SK-N-SH (cell line): ENCODE data around the gene IQSEC2. TPM values are rescaled to one million over a fixed set of nuclear protein-coding genes. Genes with fewer than 3 reads are reported as not detected.

Source experiments
- CTCF ChIA-PET: fragments of 300-600, 350-600 bp; formaldehyde crosslinking; extraction: SDS; loops from one replicate; lab custom pipeline; 2021; lab: Yijun Ruan, JAX
- POLR2A ChIA-PET: fragments of 350-600 bp; sonication (Branson Sonifier 250); formaldehyde crosslinking; extraction: SDS; loops from one replicate; lab custom pipeline; 2020; ENCODE audit warnings: antibody characterized with exemption, inconsistent platforms; lab: Yijun Ruan, JAX
- DNase-seq: peaks from one replicate; pipeline ENCODE4 v3.0.0; 2012
- H2AFZ ChIP-seq: fragments of 200-600 bp; sonication (generic); 2 replicates; pipeline ENCODE4 v1.8.1; 2016; ENCODE audit warnings: antibody characterized with exemption, mild to moderate bottlenecking, low read depth
- H3F3A ChIP-seq: fragments of 200-600 bp; sonication (generic); replicated peaks from 2 replicates; pipeline ENCODE3; 2016; ENCODE audit warnings: antibody characterized with exemption, mild to moderate bottlenecking; ENCODE audit not compliant: insufficient read depth
- H3K27ac ChIP-seq, 2 experiments: fragments of 200-500 bp in 1 of 2; fragments of 200-600 bp in 1 of 2; sonication (Bioruptor generic) in 1 of 2; sonication (generic), shearing (Covaris generic) in 1 of 2; 2 replicates each; pipeline versions ENCODE4 v1.5.1 to v1.6.1; 2014 to 2016; ENCODE audit warnings: low read depth in 2 of 2, inconsistent platforms in 1 of 2, low read length in 1 of 2, mild to moderate bottlenecking in 1 of 2, mixed read lengths in 1 of 2
- H3K27me3 ChIP-seq: fragments of 200-600 bp; sonication (generic), shearing (Covaris generic); 2 replicates; pipeline ENCODE4 v1.6.1; 2016; ENCODE audit warnings: mixed run types; ENCODE audit not compliant: insufficient read depth
- H3K36me3 ChIP-seq, 2 experiments: fragments of 200-500 bp in 1 of 2; fragments of 200-600 bp in 1 of 2; sonication (Bioruptor generic) in 1 of 2; sonication (generic) in 1 of 2; replicated peaks in 1 of 2; 2 replicates each; pipeline versions ENCODE3 to v1.5.1; 2014 to 2016; ENCODE audit warnings: low read length in 1 of 2, mild to moderate bottlenecking in 1 of 2; ENCODE audit not compliant: insufficient read depth in 2 of 2, control insufficient read depth in 1 of 2
- H3K4me1 ChIP-seq, 2 experiments: fragments of 200-500 bp in 1 of 2; fragments of 200-600 bp in 1 of 2; sonication (Bioruptor generic) in 1 of 2; sonication (generic), shearing (Covaris generic) in 1 of 2; 2 replicates each; pipeline versions ENCODE4 v1.5.1 to v1.6.1; 2014 to 2016; ENCODE audit warnings: low read depth in 1 of 2, low read length in 1 of 2, mixed run types in 1 of 2; ENCODE audit not compliant: insufficient read depth in 2 of 2, control insufficient read depth in 1 of 2
- H3K4me2 ChIP-seq: fragments of 200-600 bp; sonication (generic), shearing (Covaris generic); 2 replicates; pipeline ENCODE4 v1.6.1; 2017; ENCODE audit warnings: mixed run types
- H3K4me3 ChIP-seq, 2 experiments: fragments of 200-500 bp in 1 of 2; fragments of 200-600 bp in 1 of 2; sonication (Bioruptor generic) in 1 of 2; sonication (generic), shearing (Covaris generic) in 1 of 2; 2 replicates each; pipeline versions ENCODE4 v1.5.1 to v1.8.1; 2014 to 2016; ENCODE audit warnings: low read depth in 2 of 2, inconsistent platforms in 1 of 2, low read length in 1 of 2, mild to moderate bottlenecking in 1 of 2, mixed read lengths in 1 of 2, moderate library complexity in 1 of 2
- H3K79me2 ChIP-seq: fragments of 200-600 bp; sonication (generic); 2 replicates; pipeline ENCODE4 v1.8.1; 2017; ENCODE audit warnings: mild to moderate bottlenecking; ENCODE audit not compliant: insufficient read depth
- H3K9ac ChIP-seq: fragments of 200-600 bp; sonication (generic); 2 replicates; pipeline ENCODE4 v1.6.1; 2017; ENCODE audit warnings: mixed run types
- H3K9me2 ChIP-seq: fragments of 200-600 bp; sonication (generic); 2 replicates; pipeline ENCODE4 v1.6.1; 2017; ENCODE audit warnings: mixed run types
- H3K9me3 ChIP-seq: fragments of 200-600 bp; sonication (generic); 2 replicates; pipeline ENCODE4 v1.6.1; 2017; ENCODE audit warnings: mixed run types, mild to moderate bottlenecking, moderate library complexity
- H4K20me1 ChIP-seq: fragments of 200-600 bp; sonication (generic); 2 replicates; pipeline ENCODE4 v1.6.1; 2017; ENCODE audit warnings: mild to moderate bottlenecking, mixed run types; ENCODE audit not compliant: insufficient read depth
- EP300 ChIP-seq, 2 experiments: IDR thresholded peaks; 2 replicates each; pipeline versions ENCODE4 v1.4.0 to v1.6.1; 2012; ENCODE audit warnings: borderline replicate concordance in 1 of 2, low read depth in 1 of 2, low read length in 1 of 2
- EZH2phosphoT487 ChIP-seq: fragments of 200-600 bp; sonication (generic); IDR thresholded peaks from 2 replicates; pipeline ENCODE4 v1.6.1; 2017; ENCODE audit warnings: low read depth, mixed run types, mild to moderate bottlenecking, antibody characterized with exemption, moderate library complexity, borderline replicate concordance
- FOSL2 ChIP-seq: IDR thresholded peaks from 2 replicates; pipeline ENCODE4 v1.4.0; 2012; ENCODE audit warnings: low read depth, mild to moderate bottlenecking, moderate library complexity, borderline replicate concordance
- FOXJ3 ChIP-seq: sonication (generic); formaldehyde crosslinking; IDR thresholded peaks from 2 replicates; pipeline ENCODE4 v1.5.1; 2020; ENCODE audit warnings: mild to moderate bottlenecking, missing genetic modification reagents
- GABPA ChIP-seq: IDR thresholded peaks from 2 replicates; pipeline ENCODE4 v1.4.0; 2012; ENCODE audit warnings: low read depth, mild to moderate bottlenecking
- GATA2 ChIP-seq: sonication (generic); formaldehyde crosslinking; IDR thresholded peaks from 2 replicates; pipeline ENCODE4 v1.5.0; 2020; ENCODE audit warnings: mild to moderate bottlenecking, missing genetic modification reagents
- MAX ChIP-seq: IDR thresholded peaks from 2 replicates; pipeline ENCODE4 v1.4.0; 2012; ENCODE audit warnings: low read depth
- MXI1 ChIP-seq: IDR thresholded peaks from 2 replicates; pipeline ENCODE4 v1.6.1; 2012; ENCODE audit warnings: mild to moderate bottlenecking, low read depth, low read length, improper control_type of control experiment
- NFIC ChIP-seq: IDR thresholded peaks from 2 replicates; pipeline ENCODE4 v1.4.0; 2012; ENCODE audit warnings: borderline replicate concordance
- RAD21 ChIP-seq: IDR thresholded peaks from 2 replicates; pipeline ENCODE4 v1.6.1; 2012; ENCODE audit warnings: mild to moderate bottlenecking, low read length
- RXRA ChIP-seq: IDR thresholded peaks from 2 replicates; pipeline ENCODE4 v1.4.0; 2012; ENCODE audit warnings: low read depth, mild to moderate bottlenecking, borderline replicate concordance
- SIN3A ChIP-seq: IDR thresholded peaks from 2 replicates; pipeline ENCODE4 v1.6.1; 2012; ENCODE audit warnings: low read depth, mild to moderate bottlenecking, low read length, moderate library complexity, borderline replicate concordance
- SMC3 ChIP-seq: IDR thresholded peaks from 2 replicates; pipeline ENCODE4 v1.6.1; 2012; ENCODE audit warnings: low read depth, low read length, improper control_type of control experiment
- TAF1 ChIP-seq: IDR thresholded peaks from 2 replicates; pipeline ENCODE4 v1.6.1; 2012; ENCODE audit warnings: low read depth, mild to moderate bottlenecking, low read length, moderate library complexity, borderline replicate concordance
- TCF12 ChIP-seq: IDR thresholded peaks from 2 replicates; pipeline ENCODE4 v1.4.0; 2012
- TEAD4 ChIP-seq: IDR thresholded peaks from 2 replicates; pipeline ENCODE4 v1.4.0; 2012; ENCODE audit warnings: mild to moderate bottlenecking, borderline replicate concordance; ENCODE audit not compliant: insufficient read depth
- USF2 ChIP-seq: fragments of 150-350 bp; IDR thresholded peaks from 2 replicates; pipeline ENCODE4 v1.6.1; 2017; ENCODE audit warnings: antibody characterized with exemption, low read length, low read depth, borderline replicate concordance
- YY1 ChIP-seq: IDR thresholded peaks from 2 replicates; pipeline ENCODE4 v1.4.0; 2012; ENCODE audit warnings: low read depth, mild to moderate bottlenecking
- WGBS: methylation state at CpG from one replicate; pipeline ENCODE4 v1.1.6; 2017; ENCODE audit warnings: low lambda C conversion rate; 5-methylcytosine and 5-hydroxymethylcytosine counted together
- polyA plus RNA-seq, 3 experiments: library from polyadenylated mRNA; depleted of rRNA; stranded (reverse); fragments of >200 nt; gene quantifications; 2 replicates each; pipeline ENCODE4 v1.2.3, GENCODE V29; 2012
- TF ChIP-seq, protein P1 (sequence below): fragments of 200-600 bp; sonication (generic); IDR thresholded peaks from 2 replicates; pipeline ENCODE4 v1.6.1; 2017; ENCODE audit warnings: antibody characterized with exemption, mild to moderate bottlenecking, moderate library complexity
- TF ChIP-seq, protein P2 (sequence below): IDR thresholded peaks from 2 replicates; pipeline ENCODE4 v1.6.1; 2012; ENCODE audit warnings: mild to moderate bottlenecking, low read depth, low read length, moderate library complexity

IQSEC2 gene
- polyA plus RNA-seq, 1 of the 3 experiments (the other 2 are of a cell fraction) = 24.7 TPM

DNA sequence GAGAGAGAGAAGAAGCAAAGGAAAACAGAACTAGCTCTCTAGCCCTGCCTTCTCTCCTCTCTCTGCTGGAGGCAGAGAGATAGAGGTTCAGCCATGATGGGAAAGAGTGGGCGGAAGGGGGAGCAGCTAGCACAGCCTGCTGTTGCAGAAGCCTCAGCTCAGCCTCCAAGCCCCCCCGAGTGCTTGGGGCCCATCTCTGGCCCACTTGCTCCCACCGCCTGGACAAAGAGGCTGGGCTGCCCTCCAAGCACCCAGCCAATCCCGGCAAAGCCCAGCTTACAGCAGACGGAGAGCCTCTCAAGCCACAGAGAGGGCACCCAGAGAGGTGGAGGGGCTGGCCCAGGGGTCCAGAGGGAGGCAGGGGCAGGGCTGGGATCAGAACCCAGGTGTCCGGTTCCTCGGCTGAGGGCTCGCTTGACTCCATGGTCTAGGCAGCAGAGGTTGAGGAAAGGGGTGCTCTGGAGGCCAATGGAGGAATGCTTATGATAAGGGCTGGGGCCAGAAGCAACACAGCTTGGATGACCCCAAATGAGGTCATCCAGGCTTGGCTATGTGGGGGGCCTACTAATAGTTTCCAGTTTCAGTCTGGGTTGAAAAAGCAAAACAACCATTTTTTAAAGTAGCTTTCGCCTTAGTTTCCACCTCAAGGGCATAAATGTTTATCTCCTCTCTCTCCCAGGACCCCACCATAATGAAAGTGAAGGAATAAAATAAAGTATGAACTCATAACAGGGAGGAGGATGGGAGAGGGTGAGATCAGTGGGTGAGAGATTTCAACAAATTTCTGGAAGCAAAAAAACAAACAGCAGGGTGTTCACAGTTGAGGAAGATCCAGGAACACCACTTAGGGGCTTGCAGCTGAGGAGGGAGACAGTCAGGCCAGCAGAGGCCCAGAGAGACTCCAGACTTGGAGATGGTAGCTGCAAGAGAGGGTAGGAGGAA lies 24.9 kb upstream of the IQSEC2 start (continued):
- TF ChIP-seq USF2 = no peak
- no peak for TF ChIP-seq EZH2phosphoT487
- TF ChIP-seq, protein P1, sequence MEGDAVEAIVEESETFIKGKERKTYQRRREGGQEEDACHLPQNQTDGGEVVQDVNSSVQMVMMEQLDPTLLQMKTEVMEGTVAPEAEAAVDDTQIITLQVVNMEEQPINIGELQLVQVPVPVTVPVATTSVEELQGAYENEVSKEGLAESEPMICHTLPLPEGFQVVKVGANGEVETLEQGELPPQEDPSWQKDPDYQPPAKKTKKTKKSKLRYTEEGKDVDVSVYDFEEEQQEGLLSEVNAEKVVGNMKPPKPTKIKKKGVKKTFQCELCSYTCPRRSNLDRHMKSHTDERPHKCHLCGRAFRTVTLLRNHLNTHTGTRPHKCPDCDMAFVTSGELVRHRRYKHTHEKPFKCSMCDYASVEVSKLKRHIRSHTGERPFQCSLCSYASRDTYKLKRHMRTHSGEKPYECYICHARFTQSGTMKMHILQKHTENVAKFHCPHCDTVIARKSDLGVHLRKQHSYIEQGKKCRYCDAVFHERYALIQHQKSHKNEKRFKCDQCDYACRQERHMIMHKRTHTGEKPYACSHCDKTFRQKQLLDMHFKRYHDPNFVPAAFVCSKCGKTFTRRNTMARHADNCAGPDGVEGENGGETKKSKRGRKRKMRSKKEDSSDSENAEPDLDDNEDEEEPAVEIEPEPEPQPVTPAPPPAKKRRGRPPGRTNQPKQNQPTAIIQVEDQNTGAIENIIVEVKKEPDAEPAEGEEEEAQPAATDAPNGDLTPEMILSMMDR = no peak
- no peak for TF ChIP-seq TEAD4
- TF ChIP-seq TAF1 = no peak
- no peak for TF ChIP-seq SIN3A
- TF ChIP-seq GATA2 (CRISPR knock-in tag) = no peak
- no peak for TF ChIP-seq RXRA
- no peak for TF ChIP-seq RAD21

DNA sequence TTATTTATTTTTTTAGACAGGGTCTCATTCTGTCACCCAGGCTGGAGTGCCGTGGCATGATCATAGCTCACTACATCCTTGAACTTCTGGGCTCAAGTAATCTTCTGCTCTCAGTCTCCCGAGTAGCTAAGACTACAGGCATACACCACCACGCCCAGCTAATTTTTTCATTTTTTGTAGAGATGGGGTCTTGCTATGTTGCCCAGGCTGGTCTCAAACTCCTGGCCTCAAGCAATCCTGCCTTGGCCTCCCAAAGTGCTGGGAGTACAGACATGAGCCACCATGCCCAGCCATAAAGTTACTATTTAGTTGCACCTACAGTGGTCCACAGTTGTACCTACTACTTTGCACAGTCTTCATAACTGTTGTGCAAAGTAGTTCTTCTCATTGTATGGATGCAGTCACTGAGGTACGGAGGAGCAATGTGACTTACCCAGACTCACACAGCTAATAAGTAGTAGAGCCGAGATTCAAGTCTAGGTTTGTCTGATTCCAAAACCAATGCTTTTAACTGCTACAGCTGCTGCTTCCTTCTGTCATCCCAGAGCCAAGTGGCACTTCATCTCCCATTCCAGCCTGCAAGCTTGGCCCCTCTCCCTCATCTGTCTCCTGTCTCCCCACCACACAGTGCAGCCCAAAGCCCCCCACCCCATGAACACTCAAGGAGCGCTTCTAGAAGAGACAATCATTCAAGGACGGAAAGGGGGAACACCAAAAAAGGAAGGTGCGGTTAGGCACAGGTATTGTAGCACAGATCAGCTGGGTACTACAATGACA lies 24.0 kb upstream of the IQSEC2 start:
- Histone ChIP-seq H4K20me1 (no peaks in the 10 kb centered on the region), H3K79me2 (no peaks in the 10 kb centered on the region), H3K4me1 (no peaks in the 10 kb centered on the region), H3K36me3 (no peaks in the 10 kb centered on the region), H3F3A (no peaks in the 10 kb centered on the region), H3K4me3 (no peak overlapping the region), H3K27ac (no peak overlapping the region), H3K27me3 (peaks cover 6% of the 10 kb centered on the region), H3K9ac (no peak overlapping the region), H3K9me2 (no peaks in the 10 kb centered on the region), H2AFZ (no peak overlapping the region), H3K9me3 (no peaks in the 10 kb centered on the region), H3K4me2 (no peak overlapping the region)
- ChIA-PET POLR2A (no interaction called here), CTCF (interaction anchor here (1.7 to 6.3 kb wide), 3 partner anchors 8 to 21 kb away, joined by 6 to 53 read pairs (median 15); no protein-coding TSS in a partner anchor)
- no peak for DNase-seq
- WGBS = 61% methylated on average over 8 of the region's 8 CpGs
- no peak for TF ChIP-seq FOSL2
- no peak for TF ChIP-seq NFIC
- no peak for TF ChIP-seq MAX
- TF ChIP-seq, protein P2, sequence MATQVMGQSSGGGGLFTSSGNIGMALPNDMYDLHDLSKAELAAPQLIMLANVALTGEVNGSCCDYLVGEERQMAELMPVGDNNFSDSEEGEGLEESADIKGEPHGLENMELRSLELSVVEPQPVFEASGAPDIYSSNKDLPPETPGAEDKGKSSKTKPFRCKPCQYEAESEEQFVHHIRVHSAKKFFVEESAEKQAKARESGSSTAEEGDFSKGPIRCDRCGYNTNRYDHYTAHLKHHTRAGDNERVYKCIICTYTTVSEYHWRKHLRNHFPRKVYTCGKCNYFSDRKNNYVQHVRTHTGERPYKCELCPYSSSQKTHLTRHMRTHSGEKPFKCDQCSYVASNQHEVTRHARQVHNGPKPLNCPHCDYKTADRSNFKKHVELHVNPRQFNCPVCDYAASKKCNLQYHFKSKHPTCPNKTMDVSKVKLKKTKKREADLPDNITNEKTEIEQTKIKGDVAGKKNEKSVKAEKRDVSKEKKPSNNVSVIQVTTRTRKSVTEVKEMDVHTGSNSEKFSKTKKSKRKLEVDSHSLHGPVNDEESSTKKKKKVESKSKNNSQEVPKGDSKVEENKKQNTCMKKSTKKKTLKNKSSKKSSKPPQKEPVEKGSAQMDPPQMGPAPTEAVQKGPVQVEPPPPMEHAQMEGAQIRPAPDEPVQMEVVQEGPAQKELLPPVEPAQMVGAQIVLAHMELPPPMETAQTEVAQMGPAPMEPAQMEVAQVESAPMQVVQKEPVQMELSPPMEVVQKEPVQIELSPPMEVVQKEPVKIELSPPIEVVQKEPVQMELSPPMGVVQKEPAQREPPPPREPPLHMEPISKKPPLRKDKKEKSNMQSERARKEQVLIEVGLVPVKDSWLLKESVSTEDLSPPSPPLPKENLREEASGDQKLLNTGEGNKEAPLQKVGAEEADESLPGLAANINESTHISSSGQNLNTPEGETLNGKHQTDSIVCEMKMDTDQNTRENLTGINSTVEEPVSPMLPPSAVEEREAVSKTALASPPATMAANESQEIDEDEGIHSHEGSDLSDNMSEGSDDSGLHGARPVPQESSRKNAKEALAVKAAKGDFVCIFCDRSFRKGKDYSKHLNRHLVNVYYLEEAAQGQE = no peak
- TF ChIP-seq TEAD4 = no peak
- TF ChIP-seq FOXJ3 = no peak
- no peak for TF ChIP-seq GABPA
- no peak for TF ChIP-seq SIN3A
- no peak for TF ChIP-seq YY1
- TF ChIP-seq SMC3 = no peak
- no peak for TF ChIP-seq TCF12
- no peak for TF ChIP-seq EP300 (IDR thresholded peaks at IDR 0.05; ENCODE audit: borderline replicate concordance in 1 of 2, low read depth in 1 of 2, low read length in 1 of 2)
- no peak for TF ChIP-seq MXI1
- no peak for TF ChIP-seq GATA2 (CRISPR knock-in tag)
